Prostate gland (tissue), 2 donors: ENCODE measurements around the gene BLOC1S1. TPM values are rescaled to one million over a fixed set of nuclear protein-coding genes. Genes with fewer than 3 reads are reported as not detected.
A peak's percentile ranks its signal among the peaks of the same experiment; 100 is the strongest.

Experiments
- DNase-seq: peaks from one replicate; pipeline ENCODE4 v3.0.0-alpha.2; 2019; ENCODE audit warnings: low spot score
- H3K27ac ChIP-seq, 2 donors: fragments of 200-600 bp; sonication (generic); 2 replicates each; pipeline ENCODE4 v1.5.1; 2017 to 2019
- H3K27me3 ChIP-seq: fragments of 200-600 bp; sonication (generic); replicated peaks from 2 replicates; pipeline ENCODE4 v1.5.1; 2019; ENCODE audit not compliant: insufficient read depth
- H3K36me3 ChIP-seq, 2 donors: fragments of 200-600 bp; sonication (generic); 1 replicate in 1 of 2; 2 replicates in 1 of 2; pipeline versions ENCODE4 v1.5.1 to v1.8.1; 2017 to 2019
- H3K4me1 ChIP-seq: fragments of 200-600 bp; sonication (generic); replicated peaks from 2 replicates; pipeline ENCODE4 v1.5.1; 2019
- H3K4me3 ChIP-seq, 2 donors: fragments of 200-600 bp; sonication (generic); 2 replicates each; pipeline ENCODE4 v1.5.1; 2017 to 2019
- H3K9me3 ChIP-seq: fragments of 200-600 bp; sonication (generic); 2 replicates; pipeline ENCODE4 v1.5.1; 2017
- CTCF ChIP-seq, 4 experiments: fragments of 200-600 bp in 2 of 4; fragments of 450-650 bp in 2 of 4; sonication (generic) in 2 of 4; IDR thresholded peaks; 1 replicate in 3 of 4; 2 replicates in 1 of 4; pipeline ENCODE4 v1.5.1; 2016 to 2019; ENCODE audit warnings: antibody characterized with exemption in 4 of 4, mild to moderate bottlenecking in 2 of 4, moderate library complexity in 2 of 4
- POLR2A ChIP-seq: fragments of 450-650 bp; IDR thresholded peaks from one replicate; pipeline ENCODE4 v1.6.1; 2016; ENCODE audit warnings: antibody characterized with exemption, mild to moderate bottlenecking
- POLR2AphosphoS5 ChIP-seq: sonication (generic); formaldehyde crosslinking; IDR thresholded peaks from one replicate; pipeline ENCODE4 v1.6.1; 2017; ENCODE audit warnings: antibody characterized with exemption
- WGBS: methylation state at CpG from one replicate; pipeline ENCODE4 v1.1.5; 2018; 5-methylcytosine and 5-hydroxymethylcytosine counted together
- intact Hi-C: fragments of 100-400 bp; cut with DNase I; formaldehyde crosslinking; loops from one replicate; pipeline ENCODE4 v1.14.2; 2022
- total RNA-seq, 2 donors: library from RNA; depleted of rRNA; stranded (reverse); fragments of >200 nt; gene quantifications; one replicate each; pipeline ENCODE4 v1.1.0, GENCODE V29; 2016

BLOC1S1 gene
- total RNA-seq, 2 donors from 2014 or later: 151 to 240 TPM

- WGBS: 46% methylated on average over 7 of the region's 7 CpGs
- H3K4me3 ChIP-seq: peak overlapping the region; percentile 77 to 80
- H3K27ac ChIP-seq: peak overlapping the region; percentile 91 to 93
- TF ChIP-seq POLR2A: no peak
- TF ChIP-seq CTCF (IDR thresholded peaks at IDR 0.05): no peak
- TF ChIP-seq POLR2AphosphoS5: no peak
- H3K36me3 ChIP-seq: no peaks in the 10 kb centered on the region
- H3K9me3 ChIP-seq: no peaks in the 10 kb centered on the region
- H3K27me3 ChIP-seq: no peaks in the 10 kb centered on the region
- peaks cover 12% of the 10 kb centered on the region for H3K4me1 ChIP-seq
- DNase-seq: no peak
- intact Hi-C loops: no loop called here
Observed at GRCh38 chr12:55715169-55715764, 579 bp upstream of the BLOC1S1 start.

GRCh38 chr12:55716582-55716957 is 724 bp downstream of the BLOC1S1 start:
- no peaks in the 10 kb centered on the region for H3K27me3 ChIP-seq
- no peak for TF ChIP-seq POLR2A
- no peak for TF ChIP-seq CTCF (IDR thresholded peaks at IDR 0.05)
- TF ChIP-seq POLR2AphosphoS5: no peak
- peaks cover 12% of the 10 kb centered on the region for H3K4me1 ChIP-seq
- peak overlapping the region; percentile 91 to 93 for H3K27ac ChIP-seq
- 3% methylated on average over 13 of the region's 13 CpGs for WGBS
- H3K9me3 ChIP-seq: no peaks in the 10 kb centered on the region
- peak overlapping the region; percentile 77 to 80 for H3K4me3 ChIP-seq
- intact Hi-C loops: no loop called here
- no peak for DNase-seq
- H3K36me3 ChIP-seq: no peaks in the 10 kb centered on the region

GRCh38 chr12:55717011-55718007 is 1.5 kb downstream of the BLOC1S1 start:
- H3K36me3 ChIP-seq: no peaks in the 10 kb centered on the region
- TF ChIP-seq POLR2A: no peak
- no peak for TF ChIP-seq CTCF (IDR thresholded peaks at IDR 0.05)
- TF ChIP-seq POLR2AphosphoS5: no peak
- peak overlapping the region in 1 of 2 donors; percentile 77 for H3K4me3 ChIP-seq
- no peaks in the 10 kb centered on the region for H3K9me3 ChIP-seq
- H3K27me3 ChIP-seq: no peaks in the 10 kb centered on the region
- H3K4me1 ChIP-seq: peaks cover 12% of the 10 kb centered on the region
- whole genome bisulfite sequencing: 27% methylated on average over 8 of the region's 8 CpGs
- intact Hi-C loops: no loop called here
- DNase-seq: no peak
- peak overlapping the region; percentile 91 to 93 for H3K27ac ChIP-seq

GRCh38 chr12:55718015-55718414 is 2.2 kb downstream of the BLOC1S1 start:
- H3K4me1 ChIP-seq: peaks cover 12% of the 10 kb centered on the region
- WGBS: 16% methylated on average over 4 of the region's 4 CpGs

More at GRCh38 chr12:55718015-55718414, 2.2 kb downstream of the BLOC1S1 start:
- Histone ChIP-seq H3K9me3 (no peaks in the 10 kb centered on the region), H3K4me3 (no peak overlapping the region), H3K27me3 (no peaks in the 10 kb centered on the region), H3K27ac (peak overlapping the region; percentile 9 to 16), H3K36me3 (no peaks in the 10 kb centered on the region)
- intact Hi-C loops: no loop called here
- no peak for DNase-seq
- TF ChIP-seq POLR2AphosphoS5 (no peak), POLR2A (no peak), CTCF (IDR thresholded peaks at IDR 0.05) (no peak)
